Ishikawa (cell line): ENCODE results near the gene ARAP1.

Source experiments
- CEBPB ChIP-seq: IDR thresholded peaks from 2 replicates; pipeline ENCODE4 v1.6.1; 2012
- CREB1 ChIP-seq: IDR thresholded peaks from 2 replicates; pipeline ENCODE4 v1.6.1; 2012; ENCODE audit warnings: low read depth
- EGR1 ChIP-seq: IDR thresholded peaks from 2 replicates; pipeline ENCODE4 v1.6.1; 2012
- EP300 ChIP-seq: IDR thresholded peaks from 2 replicates; pipeline ENCODE4 v1.6.1; 2012; ENCODE audit warnings: borderline replicate concordance
- FOXM1 ChIP-seq: IDR thresholded peaks from 2 replicates; pipeline ENCODE4 v1.6.1; 2012; ENCODE audit warnings: low read depth, borderline replicate concordance
- NFIC ChIP-seq: IDR thresholded peaks from 2 replicates; pipeline ENCODE4 v1.6.1; 2012
- RAD21 ChIP-seq: IDR thresholded peaks from 2 replicates; pipeline ENCODE4 v1.6.1; 2012; ENCODE audit warnings: low read depth
- TAF1 ChIP-seq: IDR thresholded peaks from 2 replicates; pipeline ENCODE4 v1.6.1; 2012; ENCODE audit warnings: low read depth, mild to moderate bottlenecking
- TCF12 ChIP-seq: IDR thresholded peaks from 2 replicates; pipeline ENCODE4 v1.6.1; 2012; ENCODE audit warnings: low read depth
- TEAD4 ChIP-seq: IDR thresholded peaks from 2 replicates; pipeline ENCODE4 v1.6.1; 2012
- YY1 ChIP-seq: IDR thresholded peaks from 2 replicates; pipeline ENCODE4 v1.6.1; 2012; ENCODE audit warnings: low read depth
- ZBTB7A ChIP-seq: IDR thresholded peaks from 2 replicates; pipeline ENCODE4 v1.6.1; 2012; ENCODE audit warnings: low read depth
- TF ChIP-seq, protein P1 (sequence below): IDR thresholded peaks from 2 replicates; pipeline ENCODE4 v1.6.1; 2012
- TF ChIP-seq, protein P2 (sequence below): IDR thresholded peaks from 2 replicates; pipeline ENCODE4 v1.6.1; 2012; ENCODE audit warnings: low read depth, mild to moderate bottlenecking
- TF ChIP-seq, protein P3 (sequence below): IDR thresholded peaks from 2 replicates; pipeline ENCODE4 v1.6.1; 2012

The ARAP1 gene

DNA sequence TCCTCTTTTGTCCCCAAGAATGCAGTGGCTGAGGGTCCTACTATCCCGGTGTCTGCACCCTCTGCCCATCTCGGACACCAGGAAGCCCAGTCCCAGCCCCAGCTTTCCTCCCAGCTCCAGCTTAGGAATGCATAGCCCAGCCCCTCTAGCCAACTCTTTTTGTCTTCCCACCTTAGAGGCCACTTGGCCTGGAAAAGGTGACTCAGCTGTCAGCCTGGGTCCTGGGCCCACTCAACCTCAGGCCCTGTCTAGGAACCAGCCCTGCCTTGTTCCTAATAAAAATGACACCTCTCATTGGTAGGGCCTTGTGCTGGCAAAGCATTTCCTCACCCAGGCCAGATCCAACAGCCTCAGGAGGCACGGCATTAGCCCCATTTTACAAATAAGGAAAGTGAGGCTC lies 106.2 kb downstream of the ARAP1 start:
- TF ChIP-seq CEBPB, result no peak
- no peak for TF ChIP-seq ZBTB7A
- TF ChIP-seq RAD21, result no peak
- TF ChIP-seq, protein P1, sequence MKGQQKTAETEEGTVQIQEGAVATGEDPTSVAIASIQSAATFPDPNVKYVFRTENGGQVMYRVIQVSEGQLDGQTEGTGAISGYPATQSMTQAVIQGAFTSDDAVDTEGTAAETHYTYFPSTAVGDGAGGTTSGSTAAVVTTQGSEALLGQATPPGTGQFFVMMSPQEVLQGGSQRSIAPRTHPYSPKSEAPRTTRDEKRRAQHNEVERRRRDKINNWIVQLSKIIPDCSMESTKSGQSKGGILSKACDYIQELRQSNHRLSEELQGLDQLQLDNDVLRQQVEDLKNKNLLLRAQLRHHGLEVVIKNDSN, result no peak
- no peak for TF ChIP-seq FOXM1
- no peak for TF ChIP-seq TEAD4
- TF ChIP-seq EGR1, result no peak
- TF ChIP-seq NFIC, result no peak
- no peak for TF ChIP-seq TCF12
- no peak for TF ChIP-seq TAF1
- TF ChIP-seq, protein P2, sequence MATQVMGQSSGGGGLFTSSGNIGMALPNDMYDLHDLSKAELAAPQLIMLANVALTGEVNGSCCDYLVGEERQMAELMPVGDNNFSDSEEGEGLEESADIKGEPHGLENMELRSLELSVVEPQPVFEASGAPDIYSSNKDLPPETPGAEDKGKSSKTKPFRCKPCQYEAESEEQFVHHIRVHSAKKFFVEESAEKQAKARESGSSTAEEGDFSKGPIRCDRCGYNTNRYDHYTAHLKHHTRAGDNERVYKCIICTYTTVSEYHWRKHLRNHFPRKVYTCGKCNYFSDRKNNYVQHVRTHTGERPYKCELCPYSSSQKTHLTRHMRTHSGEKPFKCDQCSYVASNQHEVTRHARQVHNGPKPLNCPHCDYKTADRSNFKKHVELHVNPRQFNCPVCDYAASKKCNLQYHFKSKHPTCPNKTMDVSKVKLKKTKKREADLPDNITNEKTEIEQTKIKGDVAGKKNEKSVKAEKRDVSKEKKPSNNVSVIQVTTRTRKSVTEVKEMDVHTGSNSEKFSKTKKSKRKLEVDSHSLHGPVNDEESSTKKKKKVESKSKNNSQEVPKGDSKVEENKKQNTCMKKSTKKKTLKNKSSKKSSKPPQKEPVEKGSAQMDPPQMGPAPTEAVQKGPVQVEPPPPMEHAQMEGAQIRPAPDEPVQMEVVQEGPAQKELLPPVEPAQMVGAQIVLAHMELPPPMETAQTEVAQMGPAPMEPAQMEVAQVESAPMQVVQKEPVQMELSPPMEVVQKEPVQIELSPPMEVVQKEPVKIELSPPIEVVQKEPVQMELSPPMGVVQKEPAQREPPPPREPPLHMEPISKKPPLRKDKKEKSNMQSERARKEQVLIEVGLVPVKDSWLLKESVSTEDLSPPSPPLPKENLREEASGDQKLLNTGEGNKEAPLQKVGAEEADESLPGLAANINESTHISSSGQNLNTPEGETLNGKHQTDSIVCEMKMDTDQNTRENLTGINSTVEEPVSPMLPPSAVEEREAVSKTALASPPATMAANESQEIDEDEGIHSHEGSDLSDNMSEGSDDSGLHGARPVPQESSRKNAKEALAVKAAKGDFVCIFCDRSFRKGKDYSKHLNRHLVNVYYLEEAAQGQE, result no peak
- TF ChIP-seq, protein P3, sequence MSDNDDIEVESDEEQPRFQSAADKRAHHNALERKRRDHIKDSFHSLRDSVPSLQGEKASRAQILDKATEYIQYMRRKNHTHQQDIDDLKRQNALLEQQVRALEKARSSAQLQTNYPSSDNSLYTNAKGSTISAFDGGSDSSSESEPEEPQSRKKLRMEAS, result no peak
- no peak for TF ChIP-seq EP300
- TF ChIP-seq YY1, result no peak
- TF ChIP-seq CREB1, result no peak

DNA sequence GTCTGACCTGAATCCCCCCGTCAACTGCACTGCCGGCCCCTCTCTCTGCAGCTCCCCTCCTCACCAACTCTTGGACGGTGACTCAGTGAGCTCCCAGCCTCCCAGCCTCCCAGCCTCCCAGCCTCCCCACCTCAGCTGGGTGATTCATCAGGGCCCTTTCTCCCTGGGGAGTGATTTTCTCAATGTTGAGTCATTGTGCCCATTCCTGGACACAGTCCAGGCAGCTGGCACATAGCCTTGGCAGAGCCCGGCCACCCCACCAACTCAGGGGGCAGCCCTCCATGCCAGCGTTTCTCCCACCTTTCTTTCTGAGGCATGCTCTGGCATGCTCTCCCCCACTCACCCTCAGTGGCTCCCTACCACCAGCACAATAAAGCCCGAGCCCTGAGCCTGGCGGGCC lies 108.7 kb downstream of the ARAP1 start:
- TF ChIP-seq ZBTB7A (no peak), NFIC (peak; percentile 29; the same call in 1 of the 2 replicates), TAF1 (no peak), EP300 (no peak), CREB1 (no peak), TCF12 (0 out of 2 replicates have a peak, but pooled peaks have one; percentile 16)

DNA sequence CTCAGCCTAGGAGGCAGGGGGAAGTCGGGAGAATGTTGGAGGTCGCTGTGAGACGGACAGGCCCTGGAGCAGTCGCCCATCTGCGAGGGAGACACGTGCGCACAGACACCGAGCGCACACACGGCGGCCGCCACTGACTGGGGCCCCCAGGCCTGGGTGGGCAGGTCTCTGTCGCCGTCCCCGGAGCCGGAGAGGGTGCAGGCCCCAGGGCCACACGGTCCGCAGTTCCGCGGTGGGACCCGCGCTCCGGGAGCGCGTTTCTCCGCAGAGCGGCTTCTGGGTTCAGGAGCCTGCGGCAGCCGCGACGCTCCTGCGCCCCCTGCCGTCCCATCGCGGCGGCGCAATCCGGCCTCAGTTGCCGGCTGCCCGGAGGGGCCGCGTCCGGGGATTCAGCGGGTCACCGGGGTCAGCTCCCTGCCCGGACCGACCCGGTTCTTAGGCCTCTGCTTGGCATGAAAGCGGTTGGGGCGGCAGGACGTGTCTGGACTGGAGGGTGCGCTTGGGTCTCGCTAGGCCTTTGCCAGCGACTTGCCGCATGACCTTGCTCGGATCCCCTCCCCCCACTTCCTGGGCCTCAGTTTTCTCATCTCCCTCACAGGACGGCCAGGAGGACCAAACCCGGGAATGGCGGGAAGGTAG lies 109.2 kb downstream of the ARAP1 start:
- TF ChIP-seq FOXM1, result no peak
- TF ChIP-seq EP300, result no peak
- TF ChIP-seq RAD21, result peak; percentile 77
- TF ChIP-seq, protein P3, result peak; percentile 90
- TF ChIP-seq NFIC, result no peak
- no peak for TF ChIP-seq CREB1
- TF ChIP-seq, protein P2, result no peak
- TF ChIP-seq EGR1, result no peak
- no peak for TF ChIP-seq TEAD4
- TF ChIP-seq YY1, result no peak
- TF ChIP-seq TAF1, result no peak
- TF ChIP-seq TCF12, result no peak
- no peak for TF ChIP-seq CEBPB
- TF ChIP-seq, protein P1, result no peak
- TF ChIP-seq ZBTB7A, result peak; percentile 20

DNA sequence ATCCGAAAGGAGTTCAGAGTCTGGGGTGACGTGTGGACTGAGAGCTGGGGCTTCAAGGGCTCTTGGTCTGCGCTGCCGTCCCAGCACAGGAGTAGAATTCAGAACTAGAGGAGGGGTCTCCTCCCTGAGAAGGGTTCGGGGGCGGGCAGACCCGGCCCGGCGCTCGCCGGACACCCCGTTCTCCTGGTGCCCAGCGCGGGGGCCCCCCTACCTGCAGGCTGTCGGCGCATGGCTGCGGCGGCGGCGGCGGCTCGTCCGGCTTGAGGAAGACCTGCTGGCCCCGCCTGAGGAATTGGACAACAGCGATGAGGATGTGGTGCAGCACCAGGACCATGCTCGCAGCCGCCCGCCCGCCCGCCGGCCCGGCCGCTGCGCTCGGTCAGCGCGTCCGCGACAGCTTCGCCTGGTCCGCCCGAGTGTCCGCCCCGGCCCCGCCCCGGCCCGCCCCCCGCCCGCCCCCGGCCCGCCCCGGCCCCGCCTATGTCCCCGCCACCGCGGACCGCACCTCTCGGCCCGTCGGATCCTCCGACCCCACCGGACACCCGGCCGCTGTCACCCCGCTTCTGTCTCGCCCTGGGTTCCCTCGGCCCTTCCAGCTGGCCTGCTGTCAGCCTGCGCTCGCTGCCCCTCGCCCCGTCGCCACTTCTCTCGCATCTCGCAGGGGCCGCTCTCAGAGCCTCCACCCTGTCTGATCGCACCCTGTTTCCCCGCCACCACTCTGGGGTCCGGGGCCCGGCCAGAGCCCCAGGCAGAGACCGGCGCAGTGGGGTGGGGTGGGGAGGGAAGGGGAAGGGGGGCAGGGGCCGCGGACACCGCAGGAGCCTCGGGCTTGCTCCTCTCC lies 109.9 kb downstream of the ARAP1 start:
- TF ChIP-seq, protein P3, result 0 out of 2 replicates have a peak, but pooled peaks have one; percentile 44
- TF ChIP-seq TCF12, result no peak

DNA sequence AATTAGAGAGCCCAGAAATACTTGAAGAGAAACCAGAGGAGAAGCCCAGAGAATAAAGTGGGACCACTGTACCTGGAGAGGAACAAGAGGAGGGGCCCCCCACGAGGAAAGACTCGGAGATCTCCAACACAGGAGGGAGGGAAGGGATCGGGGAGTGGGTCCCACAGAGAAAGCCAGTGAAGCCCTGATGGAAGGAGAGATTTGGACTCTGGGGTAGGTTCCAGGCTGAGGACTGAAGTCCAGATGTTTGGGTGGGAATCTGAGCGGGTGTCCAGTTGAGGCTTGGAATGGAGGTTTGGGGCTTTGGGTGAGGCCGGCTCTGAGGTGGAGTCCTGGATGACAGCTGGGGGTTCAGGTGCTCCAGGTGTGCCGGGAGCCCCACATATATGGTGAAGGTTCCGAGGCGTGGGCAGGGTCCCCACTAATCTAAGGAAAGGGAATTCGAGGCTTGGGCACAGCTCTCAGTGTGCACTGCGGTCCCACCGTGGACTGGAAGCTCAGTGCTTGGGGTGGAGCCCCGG lies 110.6 kb downstream of the ARAP1 start:
- TF ChIP-seq TEAD4 (no peak), TCF12 (no peak), ZBTB7A (no peak), FOXM1 (no peak), RAD21 (no peak), NFIC (no peak), CREB1 (no peak), CEBPB (no peak), YY1 (no peak), EGR1 (no peak), EP300 (no peak), TAF1 (no peak)
- TF ChIP-seq, protein P1, result no peak
- TF ChIP-seq, protein P3, result no peak
- TF ChIP-seq, protein P2, result no peak
